T-cell (primary cell): ENCODE measurements around the gene KIAA0513. TPM values are rescaled to one million over a fixed set of nuclear protein-coding genes. Genes with fewer than 3 reads are reported as not detected.

Experiments used
- ATAC-seq, 4 experiments: fragments of 200-7000 bp in 3 of 4; fragments of 150-1000 bp in 1 of 4; cut with Tn5 transposase; replicated peaks in 1 of 4; 1 replicate in 3 of 4; 2 replicates in 1 of 4; pipeline ENCODE4 v1.10.0; 2021; ENCODE audit warnings: moderate library complexity in 3 of 4, mild to moderate bottlenecking in 2 of 4, moderate number of reproducible peaks in 1 of 4
- CTCF ChIA-PET, 2 donors: fragments of 300-600 bp; sonication (Branson Sonifier 250); formaldehyde crosslinking; loops; one replicate each; lab custom pipeline; 2022; ENCODE audit warnings: antibody characterized with exemption in 2 of 2; lab: Charles Lee
- POLR2A ChIA-PET, 2 donors: fragments of 300-600 bp; sonication (Branson Sonifier 250); formaldehyde crosslinking; loops; one replicate each; lab custom pipeline; 2022; ENCODE audit warnings: antibody characterized with exemption in 2 of 2; lab: Charles Lee
- DNase-seq, 35 experiments: peaks; one replicate each; pipeline versions ENCODE4 v3.0.0 to v3.0.0-alpha.2; 2013 to 2023
- H3K27ac ChIP-seq: one replicate; pipeline ENCODE4 v1.5.1; 2013; ENCODE audit warnings: low read length
- H3K27me3 ChIP-seq, 2 experiments: replicated peaks in 1 of 2; 1 replicate in 1 of 2; 2 replicates in 1 of 2; pipeline versions ENCODE4 v1.6.1 to v1.7.0; 2013; ENCODE audit warnings: low read length in 1 of 2, mixed read lengths in 1 of 2; ENCODE audit not compliant: control insufficient read depth in 2 of 2, insufficient read depth in 2 of 2; ENCODE audit errors: extremely low read depth in 1 of 2
- H3K36me3 ChIP-seq, 2 donors: 1 replicate in 1 of 2; 2 replicates in 1 of 2; pipeline versions ENCODE4 v1.6.1 to v1.7.0; 2013; ENCODE audit warnings: low read length in 1 of 2; ENCODE audit not compliant: control insufficient read depth in 2 of 2, insufficient read depth in 1 of 2; ENCODE audit errors: extremely low read depth in 1 of 2
- H3K4me1 ChIP-seq, 2 experiments: 1 replicate in 1 of 2; 2 replicates in 1 of 2; pipeline versions ENCODE4 v1.6.1 to v1.7.0; 2013; ENCODE audit warnings: low read length in 2 of 2, mixed read lengths in 1 of 2; ENCODE audit not compliant: insufficient read depth in 2 of 2, control insufficient read depth in 1 of 2; ENCODE audit errors: extremely low read depth in 1 of 2
- H3K4me3 ChIP-seq, 2 donors: 1 replicate in 1 of 2; 2 replicates in 1 of 2; pipeline versions ENCODE4 v1.5.1 to v1.7.0; 2013; ENCODE audit warnings: mild to moderate bottlenecking in 2 of 2, low read length in 1 of 2, moderate library complexity in 1 of 2; ENCODE audit not compliant: control insufficient read depth in 1 of 2; ENCODE audit errors: extremely low read depth in 1 of 2
- H3K9me3 ChIP-seq: 2 replicates; pipeline ENCODE4 v1.7.0; 2013
- H3K27ac Mint-ChIP-seq, 2 donors: one replicate each; pipeline ENCODE4 v1.8.0; 2020 to 2021; ENCODE audit warnings: mild to moderate bottlenecking in 2 of 2, mixed read lengths in 2 of 2
- H3K27me3 Mint-ChIP-seq, 2 donors: one replicate each; pipeline ENCODE4 v1.8.0; 2021 to 2022; ENCODE audit warnings: mixed read lengths in 2 of 2
- H3K36me3 Mint-ChIP-seq: one replicate; pipeline ENCODE4 v1.8.0; 2021; ENCODE audit warnings: mixed read lengths
- H3K4me1 Mint-ChIP-seq, 3 donors: one replicate each; pipeline ENCODE4 v1.8.0; 2020 to 2022; ENCODE audit warnings: mixed read lengths in 3 of 3, mild to moderate bottlenecking in 1 of 3
- H3K4me3 Mint-ChIP-seq, 3 donors: one replicate each; pipeline ENCODE4 v1.8.0; 2020 to 2022; ENCODE audit warnings: mild to moderate bottlenecking in 3 of 3, mixed read lengths in 3 of 3, moderate library complexity in 3 of 3
- H3K9me3 Mint-ChIP-seq, 3 donors: one replicate each; pipeline ENCODE4 v1.8.0; 2020 to 2022; ENCODE audit warnings: mixed read lengths in 3 of 3
- WGBS: methylation state at CpG from one replicate; pipeline ENCODE4 v1.1.5; 2013; ENCODE audit warnings: missing lambda C conversion rate; ENCODE audit not compliant: insufficient coverage; 5-methylcytosine and 5-hydroxymethylcytosine counted together
- total RNA-seq, 35 experiments: library from RNA in 6 of 35; stranded (reverse) in 6 of 35; fragments of 120-200 nt in 1 of 35; gene quantifications; one replicate each; pipeline versions ENCODE4 v1.2.1 to v1.2.4 and lab custom pipeline; 2013 to 2026

KIAA0513 gene
- total RNA-seq, 5 donors from 2014 or later (not counting 1 experiment from before 2014, with no cell fraction given), result 9.2 to 19.7 (median 17.2) TPM

DNA sequence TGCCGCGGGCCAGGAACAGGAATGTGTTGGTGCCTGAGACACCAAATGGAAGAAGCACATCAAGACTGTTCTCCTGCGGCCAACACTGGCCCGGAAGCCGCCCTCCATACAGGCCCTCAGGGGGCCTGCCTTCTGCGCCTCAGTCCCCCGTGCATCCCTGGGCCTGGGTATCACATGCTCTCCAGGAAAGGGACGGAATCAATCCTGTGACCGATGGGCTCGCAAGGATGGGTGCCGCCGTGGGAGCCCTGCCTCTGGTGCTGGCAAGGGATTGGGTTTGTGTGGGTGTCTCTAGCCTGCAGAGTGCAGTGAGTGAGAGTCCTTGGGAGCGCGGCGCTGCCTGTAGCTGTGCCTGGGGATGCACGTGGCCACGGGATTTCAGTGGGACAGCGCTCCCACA, 65.3 kb downstream of the KIAA0513 start:
- ChIA-PET CTCF (no interaction called here), POLR2A (no interaction called here)
- Mint-ChIP-seq H3K36me3 (no peaks in the 10 kb centered on the region), H3K4me1 (peaks cover 8 to 19% (median 12%) of the 10 kb centered on the region in 3 donors), H3K27ac (no peak overlapping the region), H3K4me3 (no peak overlapping the region), H3K9me3 (no peaks in the 10 kb centered on the region), H3K27me3 (no peaks in the 10 kb centered on the region)
- WGBS, result 92% methylated on average over 12 of the region's 18 CpGs
- no peak overlapping the region for H3K27ac ChIP-seq
- H3K36me3 ChIP-seq, result peaks cover 0 to 12% of the 10 kb centered on the region in 2 donors
- ATAC-seq (no peak), DNase-seq (no peak)
- H3K27me3 ChIP-seq, result peaks cover 0 to 31% of the 10 kb centered on the region in 2 experiments
- peaks cover 17 to 19% of the 10 kb centered on the region in 2 experiments for H3K4me1 ChIP-seq
- H3K4me3 ChIP-seq, result no peak overlapping the region
- no peaks in the 10 kb centered on the region for H3K9me3 ChIP-seq

DNA sequence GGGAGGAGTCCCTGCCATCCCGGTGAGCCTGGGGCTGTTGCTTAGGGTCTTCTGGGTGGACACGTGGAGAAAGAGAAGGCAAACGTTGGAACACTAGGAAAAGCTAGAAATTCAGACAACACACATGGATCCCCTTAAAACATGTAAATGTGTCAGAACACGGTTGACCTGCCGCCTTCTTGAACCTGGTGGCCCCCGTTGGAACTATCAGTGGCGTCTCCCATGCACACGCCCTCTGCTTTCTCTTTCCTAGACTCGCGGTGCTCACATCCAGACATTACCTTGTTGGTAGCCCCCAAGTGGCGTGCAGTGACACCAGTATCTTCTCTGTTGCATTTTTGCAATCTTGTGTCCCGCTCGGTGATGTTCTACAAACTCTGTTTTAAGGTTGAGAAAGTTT, 66.1 kb downstream of the KIAA0513 start:
- Mint-ChIP-seq H3K9me3 (no peaks in the 10 kb centered on the region), H3K36me3 (no peaks in the 10 kb centered on the region), H3K27me3 (no peaks in the 10 kb centered on the region), H3K4me1 (peaks cover 8 to 19% (median 12%) of the 10 kb centered on the region in 3 donors), H3K27ac (no peak overlapping the region), H3K4me3 (no peak overlapping the region)
- no peak for DNase-seq
- Histone ChIP-seq H3K27me3 (peaks cover 0 to 38% of the 10 kb centered on the region in 2 experiments), H3K9me3 (no peaks in the 10 kb centered on the region), H3K4me1 (peaks cover 17 to 19% of the 10 kb centered on the region in 2 experiments), H3K36me3 (peaks cover 0 to 4% of the 10 kb centered on the region in 2 donors), H3K4me3 (no peak overlapping the region), H3K27ac (no peak overlapping the region)
- 83% methylated on average over 13 of the region's 13 CpGs for WGBS
- POLR2A ChIA-PET, result no interaction called here
- CTCF ChIA-PET, result no interaction called here
- ATAC-seq, result no peak

DNA sequence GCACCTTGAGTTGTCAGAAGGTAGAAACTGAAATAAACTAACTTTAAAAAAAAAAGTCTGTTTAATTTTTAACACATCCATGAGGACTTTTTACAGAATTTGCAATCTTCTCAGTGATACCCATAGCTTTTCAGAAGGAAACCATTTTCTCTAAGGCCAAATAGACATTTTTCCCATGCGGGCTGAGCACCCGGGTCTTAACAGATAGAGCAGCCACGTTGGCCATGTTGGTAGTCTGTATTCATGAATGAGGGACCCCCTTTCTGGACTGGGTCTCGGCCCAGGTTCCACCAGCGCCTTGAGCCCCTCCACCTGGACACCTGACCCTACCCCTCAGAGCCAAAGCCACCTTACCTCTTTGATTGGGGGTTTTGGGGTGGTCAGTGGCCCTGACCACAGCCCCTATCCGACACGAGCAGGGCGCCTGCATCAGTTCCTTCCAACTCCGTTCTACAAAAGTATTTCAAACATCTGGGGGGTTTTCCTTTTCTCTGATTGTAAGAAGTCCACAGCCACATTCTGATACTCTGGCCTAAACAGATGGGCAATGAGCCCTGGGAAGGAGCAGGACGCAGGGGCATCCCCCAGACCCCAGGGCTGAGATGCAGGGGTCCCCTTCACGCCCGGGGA, 66.7 kb downstream of the KIAA0513 start:
- Mint-ChIP-seq H3K36me3 (no peaks in the 10 kb centered on the region), H3K9me3 (no peaks in the 10 kb centered on the region), H3K4me1 (peaks cover 10 to 19% (median 12%) of the 10 kb centered on the region in 3 donors), H3K27ac (no peak overlapping the region), H3K27me3 (no peaks in the 10 kb centered on the region), H3K4me3 (no peak overlapping the region)
- DNase-seq (no peak), ATAC-seq (no peak)
- Histone ChIP-seq H3K27me3 (peaks cover 0 to 38% of the 10 kb centered on the region in 2 experiments), H3K4me1 (peaks cover 17 to 21% of the 10 kb centered on the region in 2 experiments), H3K4me3 (no peak overlapping the region), H3K36me3 (peaks cover 0 to under 1% of the 10 kb centered on the region in 2 donors), H3K9me3 (no peaks in the 10 kb centered on the region), H3K27ac (no peak overlapping the region)
- 89% methylated on average over 3 of the region's 12 CpGs for WGBS
- POLR2A ChIA-PET, result no interaction called here
- CTCF ChIA-PET, result no interaction called here

DNA sequence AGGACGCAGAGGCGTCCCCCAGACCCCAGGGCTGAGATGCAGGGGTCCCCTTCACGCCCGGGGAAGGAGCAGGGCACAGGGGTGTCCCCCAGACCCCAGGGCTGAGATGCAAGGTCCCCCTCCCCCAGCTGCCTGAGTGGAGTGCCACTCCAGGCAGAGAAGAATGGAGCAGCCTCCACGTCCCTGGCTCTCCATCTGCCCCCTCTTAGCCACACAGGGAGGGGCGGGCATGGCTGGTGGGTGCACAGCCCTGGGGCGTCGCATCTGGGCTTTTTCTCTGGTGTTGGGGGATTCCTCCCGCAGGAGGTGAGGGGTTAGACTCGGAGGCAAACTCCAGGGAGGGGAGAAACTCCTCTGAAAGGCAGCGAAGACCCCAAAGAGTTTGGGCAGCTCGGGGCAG, 67.2 kb downstream of the KIAA0513 start:
- H3K4me1 ChIP-seq, result peaks cover 17 to 23% of the 10 kb centered on the region in 2 experiments
- H3K36me3 ChIP-seq, result no peaks in the 10 kb centered on the region
- ATAC-seq, result no peak
- Mint-ChIP-seq H3K27ac (no peak overlapping the region), H3K9me3 (no peaks in the 10 kb centered on the region), H3K4me1 (peaks cover 10 to 17% (median 12%) of the 10 kb centered on the region in 3 donors), H3K27me3 (no peaks in the 10 kb centered on the region), H3K4me3 (no peak overlapping the region), H3K36me3 (no peaks in the 10 kb centered on the region)
- WGBS, result 68% methylated on average over 7 of the region's 12 CpGs
- H3K27ac ChIP-seq, result no peak overlapping the region
- POLR2A ChIA-PET, result interaction anchor here in 1 of 2 donors (0.6 kb wide), 1 partner anchor 425 kb away, joined by 3 read pairs; no protein-coding TSS in a partner anchor
- no peak overlapping the region for H3K4me3 ChIP-seq
- no peak for DNase-seq
- peaks cover 0 to 38% of the 10 kb centered on the region in 2 experiments for H3K27me3 ChIP-seq
- H3K9me3 ChIP-seq, result no peaks in the 10 kb centered on the region
- CTCF ChIA-PET, result interaction anchor here in 1 of 2 donors (0.6 kb wide), 1 partner anchor 205 kb away, joined by 3 read pairs; no protein-coding TSS in a partner anchor

DNA sequence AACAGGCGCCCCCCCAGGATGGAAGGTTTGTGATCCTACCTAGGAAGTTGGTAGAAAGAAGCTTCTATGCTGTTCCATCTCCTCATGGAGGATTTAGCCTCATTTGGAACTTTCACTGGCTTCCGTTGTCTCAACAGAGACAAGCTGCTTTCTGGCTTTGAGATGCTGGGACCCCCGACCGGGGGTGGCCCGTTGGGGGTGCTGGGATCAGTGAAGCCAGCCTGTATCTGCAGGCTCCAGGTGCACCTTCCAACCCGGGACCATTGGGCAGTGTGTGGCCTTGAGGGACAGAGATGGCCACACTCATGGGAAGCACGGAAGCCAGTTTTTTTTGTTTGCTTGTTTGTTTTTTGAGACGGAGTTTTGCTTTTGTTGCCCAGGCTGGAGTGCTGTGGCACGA, 69.3 kb downstream of the KIAA0513 start:
- no peaks in the 10 kb centered on the region for H3K27me3 Mint-ChIP-seq
- H3K4me3 Mint-ChIP-seq, result no peak overlapping the region
- no peak for DNase-seq
- Histone ChIP-seq H3K4me3 (no peak overlapping the region), H3K27me3 (peaks cover 0 to 38% of the 10 kb centered on the region in 2 experiments), H3K27ac (no peak overlapping the region), H3K36me3 (no peaks in the 10 kb centered on the region), H3K9me3 (no peaks in the 10 kb centered on the region), H3K4me1 (peaks cover 0 to 17% of the 10 kb centered on the region in 2 experiments)
- no peak overlapping the region for H3K27ac Mint-ChIP-seq
- H3K9me3 Mint-ChIP-seq, result no peaks in the 10 kb centered on the region
- 70% methylated on average over 7 of the region's 9 CpGs for WGBS
- peaks cover 5 to 12% (median 8%) of the 10 kb centered on the region in 3 donors for H3K4me1 Mint-ChIP-seq
- ATAC-seq, result no peak
- CTCF ChIA-PET, result interaction anchor here in 1 of 2 donors (0.7 kb wide), 1 partner anchor 128 kb away, joined by 6 read pairs; no protein-coding TSS in a partner anchor
- POLR2A ChIA-PET, result no interaction called here
- no peaks in the 10 kb centered on the region for H3K36me3 Mint-ChIP-seq

DNA sequence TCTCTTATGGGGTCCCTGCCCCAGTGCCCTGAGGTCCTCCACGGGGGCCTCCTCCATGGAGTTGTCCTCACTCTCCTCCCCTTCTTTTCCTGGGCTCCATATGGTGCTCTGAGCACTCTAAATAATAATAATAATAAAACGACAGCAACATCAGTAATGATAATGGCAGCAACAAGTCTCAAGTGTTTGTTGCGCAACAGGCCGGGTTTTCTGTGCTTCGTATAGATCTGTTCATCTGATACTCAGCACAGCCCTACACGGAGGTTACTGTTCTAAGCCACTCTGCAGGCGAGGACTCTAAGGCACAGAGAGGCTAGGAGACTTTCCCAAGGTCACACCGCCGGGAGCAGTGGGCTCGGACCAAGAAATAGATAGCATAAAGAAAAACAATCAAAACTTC, 71.0 kb downstream of the KIAA0513 start:
- Mint-ChIP-seq H3K27ac (no peak overlapping the region), H3K4me3 (no peak overlapping the region), H3K27me3 (no peaks in the 10 kb centered on the region), H3K4me1 (peaks cover 17 to 26% (median 17%) of the 10 kb centered on the region in 3 donors), H3K36me3 (no peaks in the 10 kb centered on the region), H3K9me3 (no peaks in the 10 kb centered on the region)
- H3K4me3 ChIP-seq, result no peak overlapping the region
- no peaks in the 10 kb centered on the region for H3K36me3 ChIP-seq
- H3K27me3 ChIP-seq, result peaks cover 0 to 38% of the 10 kb centered on the region in 2 experiments
- H3K27ac ChIP-seq, result no peak overlapping the region
- no peak for DNase-seq
- no peak for ATAC-seq
- peaks cover 6 to 33% of the 10 kb centered on the region in 2 experiments for H3K4me1 ChIP-seq
- H3K9me3 ChIP-seq, result no peaks in the 10 kb centered on the region
- ChIA-PET CTCF (no interaction called here), POLR2A (no interaction called here)
- WGBS, result 80% methylated on average over 9 of the region's 10 CpGs
